ENCODE data around the gene FCSK.

The FCSK gene

DNA sequence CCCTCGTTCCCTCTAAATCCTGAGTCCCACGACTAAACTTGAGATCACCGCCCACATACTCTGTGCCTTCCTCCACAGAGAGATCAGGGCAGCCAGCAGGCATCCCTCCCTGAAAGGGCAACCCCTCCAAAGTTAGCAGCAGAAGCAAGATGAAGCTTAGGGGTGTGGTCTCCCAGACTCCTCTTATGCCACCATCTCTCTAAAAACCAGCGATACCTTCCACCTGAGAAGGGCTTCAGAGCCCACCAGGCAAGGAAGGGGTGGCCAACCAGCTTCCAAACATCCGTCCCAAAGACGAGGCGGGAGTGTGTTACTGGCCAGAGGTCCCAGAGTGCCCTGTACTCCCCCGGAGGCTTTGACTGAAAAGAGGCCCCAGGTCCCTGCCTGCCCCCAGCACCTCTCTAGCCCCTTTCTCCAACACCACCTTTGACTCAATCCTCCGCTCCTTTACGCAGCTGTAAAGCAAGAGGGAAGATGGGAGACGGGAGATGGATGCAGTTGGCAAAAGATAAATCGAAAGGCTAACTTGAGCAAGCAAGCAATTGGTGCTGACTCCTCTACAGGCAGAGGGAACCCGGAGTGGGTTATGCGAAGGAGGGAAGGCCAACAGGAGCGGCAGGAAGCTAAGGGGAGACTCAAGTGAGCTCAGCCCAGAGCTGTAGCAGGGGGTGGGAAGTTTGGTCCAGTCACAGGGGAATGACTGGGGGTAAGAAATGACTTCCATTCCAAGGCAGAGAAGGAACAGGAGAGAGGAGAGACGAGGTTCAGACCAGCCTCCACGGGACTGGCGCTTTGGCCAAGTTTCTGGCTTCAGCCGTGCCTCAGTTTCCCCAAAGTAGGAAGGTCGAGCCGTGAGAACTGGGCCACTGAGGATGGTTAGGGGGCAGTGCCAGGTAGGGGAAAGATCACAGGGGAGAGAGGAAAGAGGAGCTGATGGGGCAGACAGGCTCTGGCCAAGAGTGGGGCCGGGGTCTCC is 16.5 kb upstream of the FCSK start (continued):
- no peak for TF ChIP-seq ZNF791 (tag by site-specific recombination; IDR thresholded peaks at IDR 0.05)
- TF ChIP-seq GLI2 (tag by site-specific recombination; IDR thresholded peaks at IDR 0.05; ENCODE audit: borderline replicate concordance, low read depth), result no peak
- TF ChIP-seq ZNF223 (tag by site-specific recombination; IDR thresholded peaks at IDR 0.05), result no peak
- TF ChIP-seq, protein P1, sequence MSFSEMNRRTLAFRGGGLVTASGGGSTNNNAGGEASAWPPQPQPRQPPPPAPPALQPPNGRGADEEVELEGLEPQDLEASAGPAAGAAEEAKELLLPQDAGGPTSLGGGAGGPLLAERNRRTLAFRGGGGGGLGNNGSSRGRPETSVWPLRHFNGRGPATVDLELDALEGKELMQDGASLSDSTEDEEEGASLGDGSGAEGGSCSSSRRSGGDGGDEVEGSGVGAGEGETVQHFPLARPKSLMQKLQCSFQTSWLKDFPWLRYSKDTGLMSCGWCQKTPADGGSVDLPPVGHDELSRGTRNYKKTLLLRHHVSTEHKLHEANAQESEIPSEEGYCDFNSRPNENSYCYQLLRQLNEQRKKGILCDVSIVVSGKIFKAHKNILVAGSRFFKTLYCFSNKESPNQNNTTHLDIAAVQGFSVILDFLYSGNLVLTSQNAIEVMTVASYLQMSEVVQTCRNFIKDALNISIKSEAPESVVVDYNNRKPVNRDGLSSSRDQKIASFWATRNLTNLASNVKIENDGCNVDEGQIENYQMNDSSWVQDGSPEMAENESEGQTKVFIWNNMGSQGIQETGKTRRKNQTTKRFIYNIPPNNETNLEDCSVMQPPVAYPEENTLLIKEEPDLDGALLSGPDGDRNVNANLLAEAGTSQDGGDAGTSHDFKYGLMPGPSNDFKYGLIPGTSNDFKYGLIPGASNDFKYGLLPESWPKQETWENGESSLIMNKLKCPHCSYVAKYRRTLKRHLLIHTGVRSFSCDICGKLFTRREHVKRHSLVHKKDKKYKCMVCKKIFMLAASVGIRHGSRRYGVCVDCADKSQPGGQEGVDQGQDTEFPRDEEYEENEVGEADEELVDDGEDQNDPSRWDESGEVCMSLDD (tag by site-specific recombination; IDR thresholded peaks at IDR 0.05), result no peak
- TF ChIP-seq ZNF610 (tag by site-specific recombination; IDR thresholded peaks at IDR 0.05; ENCODE audit: borderline replicate concordance), result peak; percentile 97; the same call in 1 of the 2 replicates
- no peak for TF ChIP-seq ZNF529 (tag by site-specific recombination; IDR thresholded peaks at IDR 0.05; ENCODE audit: insufficient replicate concordance)
- no peak for TF ChIP-seq ZNF626 (tag by site-specific recombination; IDR thresholded peaks at IDR 0.05)
- TF ChIP-seq, protein P2, sequence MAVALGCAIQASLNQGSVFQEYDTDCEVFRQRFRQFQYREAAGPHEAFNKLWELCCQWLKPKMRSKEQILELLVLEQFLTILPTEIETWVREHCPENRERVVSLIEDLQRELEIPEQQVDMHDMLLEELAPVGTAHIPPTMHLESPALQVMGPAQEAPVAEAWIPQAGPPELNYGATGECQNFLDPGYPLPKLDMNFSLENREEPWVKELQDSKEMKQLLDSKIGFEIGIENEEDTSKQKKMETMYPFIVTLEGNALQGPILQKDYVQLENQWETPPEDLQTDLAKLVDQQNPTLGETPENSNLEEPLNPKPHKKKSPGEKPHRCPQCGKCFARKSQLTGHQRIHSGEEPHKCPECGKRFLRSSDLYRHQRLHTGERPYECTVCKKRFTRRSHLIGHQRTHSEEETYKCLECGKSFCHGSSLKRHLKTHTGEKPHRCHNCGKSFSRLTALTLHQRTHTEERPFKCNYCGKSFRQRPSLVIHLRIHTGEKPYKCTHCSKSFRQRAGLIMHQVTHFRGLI (tag by site-specific recombination; IDR thresholded peaks at IDR 0.05), result peak; percentile 72
- TF ChIP-seq KLF7 (tag by site-specific recombination; IDR thresholded peaks at IDR 0.05; ENCODE audit: borderline replicate concordance), result no peak
- TF ChIP-seq ZNF175 (tag by site-specific recombination; IDR thresholded peaks at IDR 0.05), result no peak
- TF ChIP-seq ZNF555 (tag by site-specific recombination; conservative IDR thresholded peaks at IDR 0.05), result no peak
- 0 out of 2 replicates have a peak, but pooled peaks have one; percentile 22 for TF ChIP-seq ZBTB8A (tag by site-specific recombination; IDR thresholded peaks at IDR 0.05)
- peak; percentile 48; the same call in 1 of the 2 replicates for TF ChIP-seq ZNF600 (tag by site-specific recombination; IDR thresholded peaks at IDR 0.05)
- TF ChIP-seq, protein P3, sequence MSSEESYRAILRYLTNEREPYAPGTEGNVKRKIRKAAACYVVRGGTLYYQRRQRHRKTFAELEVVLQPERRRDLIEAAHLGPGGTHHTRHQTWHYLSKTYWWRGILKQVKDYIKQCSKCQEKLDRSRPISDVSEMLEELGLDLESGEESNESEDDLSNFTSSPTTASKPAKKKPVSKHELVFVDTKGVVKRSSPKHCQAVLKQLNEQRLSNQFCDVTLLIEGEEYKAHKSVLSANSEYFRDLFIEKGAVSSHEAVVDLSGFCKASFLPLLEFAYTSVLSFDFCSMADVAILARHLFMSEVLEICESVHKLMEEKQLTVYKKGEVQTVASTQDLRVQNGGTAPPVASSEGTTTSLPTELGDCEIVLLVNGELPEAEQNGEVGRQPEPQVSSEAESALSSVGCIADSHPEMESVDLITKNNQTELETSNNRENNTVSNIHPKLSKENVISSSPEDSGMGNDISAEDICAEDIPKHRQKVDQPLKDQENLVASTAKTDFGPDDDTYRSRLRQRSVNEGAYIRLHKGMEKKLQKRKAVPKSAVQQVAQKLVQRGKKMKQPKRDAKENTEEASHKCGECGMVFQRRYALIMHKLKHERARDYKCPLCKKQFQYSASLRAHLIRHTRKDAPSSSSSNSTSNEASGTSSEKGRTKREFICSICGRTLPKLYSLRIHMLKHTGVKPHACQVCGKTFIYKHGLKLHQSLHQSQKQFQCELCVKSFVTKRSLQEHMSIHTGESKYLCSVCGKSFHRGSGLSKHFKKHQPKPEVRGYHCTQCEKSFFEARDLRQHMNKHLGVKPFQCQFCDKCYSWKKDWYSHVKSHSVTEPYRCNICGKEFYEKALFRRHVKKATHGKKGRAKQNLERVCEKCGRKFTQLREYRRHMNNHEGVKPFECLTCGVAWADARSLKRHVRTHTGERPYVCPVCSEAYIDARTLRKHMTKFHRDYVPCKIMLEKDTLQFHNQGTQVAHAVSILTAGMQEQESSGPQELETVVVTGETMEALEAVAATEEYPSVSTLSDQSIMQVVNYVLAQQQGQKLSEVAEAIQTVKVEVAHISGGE (tag by site-specific recombination; conservative IDR thresholded peaks at IDR 0.05; ENCODE audit: low read depth), result 0 out of 2 replicates have a peak, but pooled peaks have one; percentile 27
- TF ChIP-seq, protein P4, sequence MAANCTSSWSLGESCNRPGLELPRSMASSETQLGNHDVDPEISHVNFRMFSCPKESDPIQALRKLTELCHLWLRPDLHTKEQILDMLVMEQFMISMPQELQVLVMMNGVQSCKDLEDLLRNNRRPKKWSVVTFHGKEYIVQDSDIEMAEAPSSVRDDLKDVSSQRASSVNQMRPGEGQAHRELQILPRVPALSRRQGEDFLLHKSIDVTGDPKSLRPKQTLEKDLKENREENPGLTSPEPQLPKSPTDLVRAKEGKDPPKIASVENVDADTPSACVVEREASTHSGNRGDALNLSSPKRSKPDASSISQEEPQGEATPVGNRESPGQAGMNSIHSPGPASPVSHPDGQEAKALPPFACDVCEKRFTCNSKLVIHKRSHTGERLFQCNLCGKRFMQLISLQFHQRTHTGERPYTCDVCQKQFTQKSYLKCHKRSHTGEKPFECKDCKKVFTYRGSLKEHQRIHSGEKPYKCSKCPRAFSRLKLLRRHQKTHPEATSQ (tag by site-specific recombination; IDR thresholded peaks at IDR 0.05), result no peak
- no peak for TF ChIP-seq ZFP37 (tag by site-specific recombination; IDR thresholded peaks at IDR 0.05)
- peak; percentile 13; the same call in 1 of the 2 replicates for TF ChIP-seq GLIS1 (tag by site-specific recombination; IDR thresholded peaks at IDR 0.05)
- TF ChIP-seq SALL2 (tag by site-specific recombination; IDR thresholded peaks at IDR 0.05; ENCODE audit: borderline replicate concordance), result no peak
- TF ChIP-seq, protein P5, sequence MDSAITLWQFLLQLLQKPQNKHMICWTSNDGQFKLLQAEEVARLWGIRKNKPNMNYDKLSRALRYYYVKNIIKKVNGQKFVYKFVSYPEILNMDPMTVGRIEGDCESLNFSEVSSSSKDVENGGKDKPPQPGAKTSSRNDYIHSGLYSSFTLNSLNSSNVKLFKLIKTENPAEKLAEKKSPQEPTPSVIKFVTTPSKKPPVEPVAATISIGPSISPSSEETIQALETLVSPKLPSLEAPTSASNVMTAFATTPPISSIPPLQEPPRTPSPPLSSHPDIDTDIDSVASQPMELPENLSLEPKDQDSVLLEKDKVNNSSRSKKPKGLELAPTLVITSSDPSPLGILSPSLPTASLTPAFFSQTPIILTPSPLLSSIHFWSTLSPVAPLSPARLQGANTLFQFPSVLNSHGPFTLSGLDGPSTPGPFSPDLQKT (IDR thresholded peaks at IDR 0.05; ENCODE audit: borderline replicate concordance, low read depth, low read length), result no peak
- TF ChIP-seq, protein P6, sequence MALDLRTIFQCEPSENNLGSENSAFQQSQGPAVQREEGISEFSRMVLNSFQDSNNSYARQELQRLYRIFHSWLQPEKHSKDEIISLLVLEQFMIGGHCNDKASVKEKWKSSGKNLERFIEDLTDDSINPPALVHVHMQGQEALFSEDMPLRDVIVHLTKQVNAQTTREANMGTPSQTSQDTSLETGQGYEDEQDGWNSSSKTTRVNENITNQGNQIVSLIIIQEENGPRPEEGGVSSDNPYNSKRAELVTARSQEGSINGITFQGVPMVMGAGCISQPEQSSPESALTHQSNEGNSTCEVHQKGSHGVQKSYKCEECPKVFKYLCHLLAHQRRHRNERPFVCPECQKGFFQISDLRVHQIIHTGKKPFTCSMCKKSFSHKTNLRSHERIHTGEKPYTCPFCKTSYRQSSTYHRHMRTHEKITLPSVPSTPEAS (tag by site-specific recombination; IDR thresholded peaks at IDR 0.05), result no peak
- TF ChIP-seq ZBTB7A (tag by site-specific recombination; IDR thresholded peaks at IDR 0.05; ENCODE audit: low read depth), result no peak
- no peak for TF ChIP-seq ZNF530 (tag by site-specific recombination; IDR thresholded peaks at IDR 0.05; ENCODE audit: low read depth)
- no peak for TF ChIP-seq ZBTB1 (tag by site-specific recombination; IDR thresholded peaks at IDR 0.05)
- no peak for TF ChIP-seq IKZF3 (tag by site-specific recombination; IDR thresholded peaks at IDR 0.05)
- TF ChIP-seq, protein P7, sequence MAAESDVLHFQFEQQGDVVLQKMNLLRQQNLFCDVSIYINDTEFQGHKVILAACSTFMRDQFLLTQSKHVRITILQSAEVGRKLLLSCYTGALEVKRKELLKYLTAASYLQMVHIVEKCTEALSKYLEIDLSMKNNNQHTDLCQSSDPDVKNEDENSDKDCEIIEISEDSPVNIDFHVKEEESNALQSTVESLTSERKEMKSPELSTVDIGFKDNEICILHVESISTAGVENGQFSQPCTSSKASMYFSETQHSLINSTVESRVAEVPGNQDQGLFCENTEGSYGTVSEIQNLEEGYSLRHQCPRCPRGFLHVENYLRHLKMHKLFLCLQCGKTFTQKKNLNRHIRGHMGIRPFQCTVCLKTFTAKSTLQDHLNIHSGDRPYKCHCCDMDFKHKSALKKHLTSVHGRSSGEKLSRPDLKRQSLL (tag by site-specific recombination; IDR thresholded peaks at IDR 0.05), result no peak

Measured in HEK293 (cell line).